Endothelial cell of umbilical vein (primary cell): ENCODE measurements around the gene TTC36. TPM values are rescaled to one million over a fixed set of nuclear protein-coding genes. Genes with fewer than 3 reads are reported as not detected.

Experiments used
- BruUV-seq: library from RNA; stranded (reverse); fragments of 400-500 nt; replicated peaks from 2 replicates; lab custom pipeline; 2021; lab: Mats Ljungman, UMichigan
- CTCF ChIA-PET: fragments of 300-600, 350-600 bp; sonication (Branson Sonifier 250); formaldehyde crosslinking; loops from one replicate; lab custom pipeline; 2021; ENCODE audit warnings: antibody characterized with exemption, inconsistent platforms; lab: Charles Lee
- POLR2A ChIA-PET: fragments of 300-600, 350-600 bp; sonication (Branson Sonifier 250); formaldehyde crosslinking; loops from one replicate; lab custom pipeline; 2021; ENCODE audit warnings: antibody characterized with exemption, inconsistent platforms; lab: Charles Lee
- DNase-seq: peaks from one replicate; pipeline ENCODE4 v3.0.0-alpha.2; 2011; ENCODE audit warnings: low read depth, low spot score
- FAIRE-seq: peaks from 2 replicates; lab custom pipeline; 2011; peaks lifted over from hg19 to GRCh38; lab: Jason Lieb, UNC
- H2AFZ ChIP-seq: 2 replicates; pipeline ENCODE4 v1.6.0; 2012; ENCODE audit warnings: low read depth, low read length, control low read depth, inconsistent platforms
- H3K27ac ChIP-seq: 2 replicates; pipeline ENCODE4 v1.5.1; 2011; ENCODE audit warnings: low read depth, mild to moderate bottlenecking, control low read depth, low read length, moderate library complexity; ENCODE audit not compliant: insufficient read depth
- H3K27me3 ChIP-seq, 2 experiments: 2 replicates each; pipeline versions ENCODE4 v1.6.0 to v1.6.1; 2011; ENCODE audit warnings: low read length in 2 of 2, mixed read lengths in 1 of 2; ENCODE audit not compliant: control insufficient read depth in 2 of 2, insufficient read depth in 2 of 2
- H3K36me3 ChIP-seq, 2 experiments: 2 replicates in 1 of 2; 3 replicates in 1 of 2; pipeline ENCODE4 v1.5.1; 2011; ENCODE audit warnings: low read length in 2 of 2, mild to moderate bottlenecking in 1 of 2, moderate library complexity in 1 of 2; ENCODE audit not compliant: control insufficient read depth in 2 of 2, insufficient read depth in 2 of 2; ENCODE audit errors: extremely low read depth in 1 of 2
- H3K4me1 ChIP-seq: 3 replicates; pipeline ENCODE4 v1.5.1; 2011; ENCODE audit warnings: mild to moderate bottlenecking, low read length; ENCODE audit not compliant: control insufficient read depth, insufficient read depth; ENCODE audit errors: extremely low read depth
- H3K4me2 ChIP-seq: 2 replicates; pipeline ENCODE4 v1.6.1; 2011; ENCODE audit warnings: low read length, control low read depth, mixed read lengths; ENCODE audit not compliant: insufficient read depth
- H3K4me3 ChIP-seq, 3 experiments: fragments of 200-600 bp in 1 of 3; sonication (generic), shearing (Covaris generic) in 1 of 3; replicated peaks in 1 of 3; 2 replicates each; pipeline ENCODE4 v1.5.1; 2011 to 2016; ENCODE audit warnings: control low read depth in 3 of 3, low read length in 3 of 3, mild to moderate bottlenecking in 2 of 3, inconsistent platforms in 1 of 3, low read depth in 1 of 3, moderate library complexity in 1 of 3; ENCODE audit not compliant: insufficient read depth in 1 of 3
- H3K79me2 ChIP-seq: 2 replicates; pipeline ENCODE4 v1.6.0; 2012; ENCODE audit warnings: low read length, inconsistent platforms; ENCODE audit not compliant: control insufficient read depth, insufficient read depth
- H3K9ac ChIP-seq: replicated peaks from 2 replicates; pipeline ENCODE3; 2011; ENCODE audit warnings: low read length, control low read depth; ENCODE audit not compliant: insufficient read depth; ENCODE audit errors: extremely low read depth
- H3K9me1 ChIP-seq: replicated peaks from 3 replicates; pipeline ENCODE4 v1.6.0; 2011; ENCODE audit warnings: mild to moderate bottlenecking, low read length; ENCODE audit not compliant: control insufficient read depth, insufficient read depth; ENCODE audit errors: extremely low read depth
- H3K9me3 ChIP-seq: replicated peaks from 2 replicates; pipeline ENCODE4 v1.5.1; 2012; ENCODE audit warnings: low read length, inconsistent platforms; ENCODE audit not compliant: control insufficient read depth, insufficient read depth
- H4K20me1 ChIP-seq: replicated peaks from 2 replicates; pipeline ENCODE3; 2011; ENCODE audit warnings: mild to moderate bottlenecking, low read length; ENCODE audit not compliant: control insufficient read depth, insufficient read depth; ENCODE audit errors: extremely low read depth
- CTCF ChIP-seq, 2 donors: IDR thresholded peaks; 1 replicate in 1 of 2; 2 replicates in 1 of 2; pipeline ENCODE4 v1.5.1; 2011; ENCODE audit warnings: low read length in 2 of 2, mild to moderate bottlenecking in 2 of 2, moderate library complexity in 2 of 2, control low read depth in 1 of 2, inconsistent platforms in 1 of 2, low read depth in 1 of 2; ENCODE audit not compliant: insufficient read depth in 1 of 2; ENCODE audit errors: extremely low read depth in 1 of 2
- EZH2 ChIP-seq: IDR thresholded peaks from 2 replicates; pipeline ENCODE4 v1.6.1; 2012; ENCODE audit warnings: borderline replicate concordance, low read depth, mild to moderate bottlenecking, moderate library complexity, low read length, inconsistent platforms; ENCODE audit not compliant: severe bottlenecking
- JUN ChIP-seq: IDR thresholded peaks from 2 replicates; pipeline ENCODE4 v1.6.1; 2011; ENCODE audit warnings: borderline replicate concordance, low read depth; ENCODE audit not compliant: insufficient read length, insufficient read depth
- MYC ChIP-seq: IDR thresholded peaks from one replicate; pipeline ENCODE4 v1.6.1; 2011; ENCODE audit warnings: mild to moderate bottlenecking, low read depth, low read length
- POLR2AphosphoS5 ChIP-seq: IDR thresholded peaks from 2 replicates; pipeline ENCODE4 v1.6.1; 2012; ENCODE audit warnings: low read depth, mild to moderate bottlenecking, control low read depth, low read length, moderate library complexity; ENCODE audit not compliant: insufficient read depth
- dilution Hi-C: fragments of 300-500 bp; cut with MboI; formaldehyde crosslinking; loops from one replicate; pipeline ENCODE4 v1.15.0; 2019; ENCODE audit warnings: low sequenced_read_pairs; ENCODE audit not compliant: extremely low pct_ligation_motif_present
- intact Hi-C: fragments of 100-400 bp; cut with micrococcal nuclease; formaldehyde crosslinking; loops from one replicate; pipeline ENCODE4 v1.10.0; 2022
- polyA plus RNA-seq, 4 experiments: library from polyadenylated mRNA; depleted of rRNA in 3 of 4; stranded (reverse) in 3 of 4; unstranded in 1 of 4; fragments of >200 nt; gene quantifications; 2 replicates each; pipeline versions ENCODE4 v1.2.1 to v1.2.3, GENCODE V29; 2011 to 2012; ENCODE audit warnings: missing spikeins in 1 of 4
- total RNA-seq: library from RNA; stranded (reverse); gene quantifications from 2 replicates; pipeline ENCODE4 v1.2.3, GENCODE V29; 2021

TTC36 gene
- total and polyA plus RNA-seq, 2 donors (not counting 3 experiments of a cell fraction or from before 2014, with no cell fraction given), result 0.60 TPM; not detected in 1

GRCh38 chr11:118522571-118523072 lies 4.7 kb upstream of the TTC36 start:
- no TSS peak for BruUV-seq
- H4K20me1 ChIP-seq, result no peaks in the 10 kb centered on the region
- CTCF ChIA-PET, result no interaction called here
- peaks cover 28 to 38% of the 10 kb centered on the region in 2 experiments for H3K36me3 ChIP-seq
- TF ChIP-seq CTCF (IDR thresholded peaks at IDR 0.05; ENCODE audit: extremely low read depth in 1 of 2, insufficient read depth in 1 of 2, low read depth in 1 of 2, low read length in 2 of 2) (peak; percentile 36 to 49), JUN (no peak)
- H3K9ac ChIP-seq, result no peak overlapping the region
- no peaks in the 10 kb centered on the region for H3K4me1 ChIP-seq
- no peaks in the 10 kb centered on the region for H3K9me3 ChIP-seq
- intact Hi-C loops (no loop called here), dilution Hi-C loops (no loop called here)
- H2AFZ ChIP-seq, result no peak overlapping the region
- no peaks in the 10 kb centered on the region for H3K9me1 ChIP-seq
- H3K27ac ChIP-seq, result no peak overlapping the region
- DNase-seq, result peak; percentile 28
- H3K4me3 ChIP-seq, result no peak overlapping the region
- H3K79me2 ChIP-seq, result no peaks in the 10 kb centered on the region
- no peak overlapping the region for H3K4me2 ChIP-seq
- POLR2A ChIA-PET, result interaction anchor here (0.5 kb wide), 1 partner anchor 49 kb away, joined by 4 read pairs; the partner anchor contains the start of gene ARCN1
- no peak for FAIRE-seq
- H3K27me3 ChIP-seq, result no peaks in the 10 kb centered on the region

DNA sequence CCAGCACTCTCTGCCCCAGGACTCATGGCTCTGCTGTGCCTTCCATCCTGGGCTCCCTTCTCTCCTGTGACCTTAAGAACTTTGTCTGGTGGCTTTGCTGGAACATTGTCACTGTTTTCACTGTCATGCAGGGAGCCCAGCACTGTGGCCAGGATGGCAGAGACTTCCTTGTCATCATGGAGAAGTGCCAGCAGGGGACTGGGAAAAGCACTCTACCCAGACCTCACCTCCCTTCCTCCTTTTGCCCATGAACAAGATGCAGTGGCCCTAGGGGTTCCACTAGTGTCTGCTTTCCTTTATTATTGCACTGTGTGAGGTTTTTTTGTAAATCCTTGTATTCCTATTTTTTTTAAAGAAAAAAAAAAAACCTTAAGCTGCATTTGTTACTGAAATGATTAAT lies 2.9 kb upstream of the TTC36 start:
- no peaks in the 10 kb centered on the region for H3K27me3 ChIP-seq
- H3K9me1 ChIP-seq, result no peaks in the 10 kb centered on the region
- DNase-seq, result no peak
- no peak overlapping the region for H3K4me3 ChIP-seq
- no peaks in the 10 kb centered on the region for H4K20me1 ChIP-seq
- dilution Hi-C loops, result no loop called here
- no peak overlapping the region for H3K27ac ChIP-seq
- ChIA-PET CTCF (no interaction called here), POLR2A (no interaction called here)
- H3K9me3 ChIP-seq, result no peaks in the 10 kb centered on the region
- no peaks in the 10 kb centered on the region for H3K4me1 ChIP-seq
- no peaks in the 10 kb centered on the region for H3K79me2 ChIP-seq
- no peak overlapping the region for H3K4me2 ChIP-seq
- FAIRE-seq, result no peak
- peaks cover 24 to 37% of the 10 kb centered on the region in 2 experiments for H3K36me3 ChIP-seq
- no peak overlapping the region for H2AFZ ChIP-seq
- TF ChIP-seq CTCF (IDR thresholded peaks at IDR 0.05; ENCODE audit: extremely low read depth in 1 of 2, insufficient read depth in 1 of 2, low read depth in 1 of 2, low read length in 2 of 2) (no peak), EZH2 (no peak), MYC (no peak), POLR2AphosphoS5 (no peak)
- no TSS peak for BruUV-seq
- intact Hi-C loops, result no loop called here
- H3K9ac ChIP-seq, result no peak overlapping the region
